Heart right ventricle (tissue), 16 donors: ENCODE data around the gene CAMSAP3. TPM values are rescaled to one million over a fixed set of nuclear protein-coding genes. Genes with fewer than 3 reads are reported as not detected.

Experiments used
- ATAC-seq, 8 donors: fragments of 200-7000 bp; cut with Tn5 transposase; one replicate each; pipeline ENCODE4 v1.9.1; 2020; ENCODE audit warnings: mild to moderate bottlenecking in 8 of 8, moderate library complexity in 8 of 8, moderate number of reproducible peaks in 1 of 8
- DNase-seq, 2 donors: peaks; one replicate each; pipeline ENCODE4 v3.0.0-alpha.2; 2020
- H3K27ac ChIP-seq, 10 donors: fragments of 200-600 bp; sonication (generic) in 2 of 10; one replicate each; pipeline versions ENCODE4 v1.5.0 to v1.8.0; 2020 to 2022; ENCODE audit warnings: mild to moderate bottlenecking in 3 of 10
- H3K27me3 ChIP-seq, 7 donors: fragments of 200-600 bp; one replicate each; pipeline ENCODE4 v1.8.0; 2021 to 2022; ENCODE audit warnings: mild to moderate bottlenecking in 2 of 7
- H3K36me3 ChIP-seq, 9 donors: fragments of 200-600 bp; sonication (generic) in 1 of 9; one replicate each; pipeline versions ENCODE4 v1.5.0 to v1.8.0; 2020 to 2022; ENCODE audit warnings: mild to moderate bottlenecking in 2 of 9
- H3K4me1 ChIP-seq, 9 donors: fragments of 200-600 bp; sonication (generic) in 1 of 9; one replicate each; pipeline versions ENCODE4 v1.5.0 to v1.8.0; 2020 to 2022; ENCODE audit warnings: mild to moderate bottlenecking in 4 of 9
- H3K4me3 ChIP-seq, 10 donors: fragments of 200-600 bp; sonication (generic) in 2 of 10; one replicate each; pipeline versions ENCODE4 v1.5.0 to v1.8.0; 2020 to 2022; ENCODE audit warnings: mild to moderate bottlenecking in 7 of 10, moderate library complexity in 2 of 10
- H3K9me3 ChIP-seq, 11 donors: fragments of 200-600 bp in 10 of 11; sonication (generic) in 2 of 11; one replicate each; pipeline versions ENCODE4 v1.5.0 to v1.8.0; 2013 to 2022; ENCODE audit warnings: mild to moderate bottlenecking in 2 of 11, control low read depth in 1 of 11, moderate library complexity in 1 of 11
- CTCF ChIP-seq, 9 donors: fragments of 200-600 bp; sonication (generic) in 2 of 9; IDR thresholded peaks; one replicate each; pipeline versions ENCODE4 v1.5.0 to v1.8.0; 2021 to 2022; ENCODE audit warnings: antibody characterized with exemption in 9 of 9, mild to moderate bottlenecking in 5 of 9, moderate library complexity in 1 of 9
- WGBS, 2 donors: extraction: QIAGEN DNeasy Blood & Tissue Kit; methylation state at CpG; one replicate each; pipeline ENCODE4 v1.1.7; 2013; ENCODE audit warnings: inconsistent platforms in 1 of 2; 5-methylcytosine and 5-hydroxymethylcytosine counted together
- intact Hi-C, 10 donors: fragments of 100-400 bp; cut with DNase I; formaldehyde crosslinking; loops; one replicate each; pipeline versions ENCODE4 v1.11.1 to v1.14.2; 2022
- polyA plus RNA-seq, 2 donors: library from polyadenylated mRNA; stranded (reverse); fragments of 200-250 nt; gene quantifications; one replicate each; pipeline ENCODE4 v1.2.3, GENCODE V29; 2013
- total RNA-seq, 10 donors: library from RNA; stranded (reverse); fragmentation: NEBNext Ultra II Directional in 3 of 10; extraction: Animal tissue kit (Norgen Biotek cat#: 25700) in 3 of 10; gene quantifications; one replicate each; pipeline versions ENCODE4 v1.2.1 to v1.2.4, GENCODE V29; 2021 to 2023
- donor health status: Arrhythmogenic right ventricular cardiomyopathy.
- donor health status: ischemic (EF 13 %, LVEDD 7.1; RV severe dilation, severe dysfunction).
- donor health status: healthy with polysubstance abuse.
- donor health status: DM: no; HTN: yes; CAD: no.
- donor health status: DM: no; HTN: no; CAD: no.
- donor health status: ischemic (EF 25% LVEDD 6.9; RV normal size, moderate dysfunction).
- donor health status: ischemic (EF 25% LVEDD 5.7; RV mildly dilated, moderate dysfunction).
- donor health status: healthy.
- donor health status: DM: yes; HTN: yes; CAD: no.
- donor health status: Ischemic cardiomyopathy.
- donor health status: ischemic (EF 35%, LVEDD 5.7; RV mildly dilated, moderate dysfunction).
- donor health status: nonischemic (EF 11% LVEDD 7.7; RV severe dilation, severe dysfunction).
- donor health status: DM: yes; HTN: yes; CAD: no.
- donor health status: PGD.
- donor health status: ischemic (EF 29% LVEDD 5.4; RV normal size, mild dysfunction).
- donor health status: nonischemic (EF 23%, LVEDD 6.1; RV moderate dilation, normal function).

The CAMSAP3 gene
- total and polyA plus RNA-seq, 12 donors, result 0.03 to 2.0 (median 0.29) TPM

GRCh38 chr19:7578127-7578526 is 17.5 kb upstream of the CAMSAP3 start:
- no peak for TF ChIP-seq CTCF (IDR thresholded peaks at IDR 0.05)
- Histone ChIP-seq H3K9me3 (no peaks in the 10 kb centered on the region), H3K4me1 (no peaks in the 10 kb centered on the region), H3K36me3 (no peaks in the 10 kb centered on the region), H3K4me3 (no peak overlapping the region), H3K27ac (no peak overlapping the region), H3K27me3 (peaks cover 0 to 21% (median 0%) of the 10 kb centered on the region in 7 donors)
- no peak for DNase-seq
- intact Hi-C loops, result loop anchor here in 1 of 10 donors (10.0 kb wide), 1 partner anchor 217 kb away; no protein-coding TSS in a partner anchor
- WGBS, 2 donors, result 67 to 68% methylated on average over 6 of the region's 6 CpGs
- no peak for ATAC-seq

- Histone ChIP-seq H3K4me1 (no peaks in the 10 kb centered on the region), H3K36me3 (no peaks in the 10 kb centered on the region), H3K9me3 (no peaks in the 10 kb centered on the region), H3K27me3 (peaks cover 0 to 24% (median 0%) of the 10 kb centered on the region in 7 donors), H3K27ac (no peak overlapping the region), H3K4me3 (no peak overlapping the region)
- 33 to 43% methylated on average over 6 of the region's 6 CpGs for WGBS, 2 donors
- no peak for DNase-seq
- intact Hi-C loops, result loop anchor here in 1 of 10 donors (10.0 kb wide), 1 partner anchor 216 kb away; no protein-coding TSS in a partner anchor
- no peak for TF ChIP-seq CTCF (IDR thresholded peaks at IDR 0.05)
- no peak for ATAC-seq
Observed at GRCh38 chr19:7579182-7579581, 16.5 kb upstream of the CAMSAP3 start.

GRCh38 chr19:7582446-7582845 is 13.2 kb upstream of the CAMSAP3 start:
- no peaks in the 10 kb centered on the region for H3K4me1 ChIP-seq
- DNase-seq (no peak), ATAC-seq (no peak)
- no peak overlapping the region for H3K27ac ChIP-seq
- intact Hi-C loops, result loop anchor here in 1 of 10 donors (10.0 kb wide), 1 partner anchor 202 kb away; no protein-coding TSS in a partner anchor
- no peaks in the 10 kb centered on the region for H3K36me3 ChIP-seq
- H3K27me3 ChIP-seq, result peaks cover 0 to 18% (median under 1%) of the 10 kb centered on the region in 7 donors
- no peak for TF ChIP-seq CTCF (IDR thresholded peaks at IDR 0.05)
- WGBS, 2 donors, result 50 to 55% methylated on average over 11 of the region's 11 CpGs
- H3K4me3 ChIP-seq, result no peak overlapping the region
- no peaks in the 10 kb centered on the region for H3K9me3 ChIP-seq

GRCh38 chr19:7589822-7590221 is 5.8 kb upstream of the CAMSAP3 start:
- ATAC-seq (no peak), DNase-seq (no peak)
- intact Hi-C loops, result loop anchor here in 1 of 10 donors (10.0 kb wide), 1 partner anchor 195 kb away; no protein-coding TSS in a partner anchor
- Histone ChIP-seq H3K27ac (no peak overlapping the region), H3K36me3 (no peaks in the 10 kb centered on the region), H3K9me3 (no peaks in the 10 kb centered on the region), H3K27me3 (peaks cover 0 to 63% (median 50%) of the 10 kb centered on the region in 7 donors), H3K4me3 (no peak overlapping the region), H3K4me1 (no peaks in the 10 kb centered on the region)
- no peak for TF ChIP-seq CTCF (IDR thresholded peaks at IDR 0.05)
- 88 to 92% methylated on average over 7 of the region's 7 CpGs for WGBS, 2 donors
